Measurements from ENCODE around the gene SNAI3.

SNAI3 gene

GRCh38 chr16:88721236-88721635, 34.9 kb upstream of the SNAI3 start:
- no peak for DNase-seq

DNA sequence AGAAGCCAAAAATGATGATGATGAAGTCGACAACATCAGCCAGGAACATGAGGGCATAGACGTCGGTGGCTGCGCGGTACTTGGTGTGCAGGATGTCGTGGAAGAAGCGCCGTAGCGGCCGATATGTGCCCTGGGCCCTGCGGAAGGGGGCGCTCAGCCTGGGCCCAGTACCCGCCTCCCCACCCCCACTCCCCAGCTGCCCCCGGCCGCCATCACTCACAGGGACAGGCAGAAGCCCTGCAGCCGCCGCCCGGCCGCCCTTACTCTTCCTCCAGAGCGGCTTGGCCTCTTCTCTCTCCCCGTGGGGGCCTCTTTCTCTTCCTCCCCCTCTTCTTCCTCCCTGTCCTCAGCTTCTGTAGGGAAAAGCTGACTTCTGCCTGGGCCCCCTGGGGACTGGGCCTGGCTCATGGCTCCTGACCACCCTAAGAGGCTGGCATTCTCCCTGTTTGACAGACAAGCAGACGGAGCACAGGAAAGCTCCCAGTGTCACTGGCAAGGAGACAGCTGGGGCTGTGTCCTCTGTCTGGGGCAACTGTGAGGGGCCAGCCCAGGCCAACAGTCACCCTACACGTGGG, 34.2 kb upstream of the SNAI3 start:
- no peak for DNase-seq

DNA sequence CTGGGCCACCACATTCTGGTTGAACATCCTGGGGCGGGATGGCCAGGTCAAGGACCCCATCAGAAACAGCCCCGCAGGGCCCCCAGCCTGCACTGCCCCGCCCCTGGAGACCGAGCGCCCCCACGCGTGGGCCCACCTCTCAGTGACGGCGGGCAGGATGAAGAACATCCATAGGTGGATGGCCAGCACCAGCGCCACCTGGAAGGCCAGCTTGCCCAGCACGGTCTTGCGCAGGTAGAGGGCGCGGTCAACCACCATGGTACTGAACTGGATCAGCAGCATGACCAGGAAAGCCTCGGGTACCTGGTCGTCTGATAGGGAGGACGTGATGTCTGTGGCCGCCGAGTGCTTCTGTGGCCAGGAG, 33.6 kb upstream of the SNAI3 start:
- no peak for DNase-seq

GRCh38 chr16:88719267-88719932, 33.1 kb upstream of the SNAI3 start:
- DNase-seq = no peak

- DNase-seq = no peak
Observed at GRCh38 chr16:88718178-88718577, 31.9 kb upstream of the SNAI3 start.

DNA sequence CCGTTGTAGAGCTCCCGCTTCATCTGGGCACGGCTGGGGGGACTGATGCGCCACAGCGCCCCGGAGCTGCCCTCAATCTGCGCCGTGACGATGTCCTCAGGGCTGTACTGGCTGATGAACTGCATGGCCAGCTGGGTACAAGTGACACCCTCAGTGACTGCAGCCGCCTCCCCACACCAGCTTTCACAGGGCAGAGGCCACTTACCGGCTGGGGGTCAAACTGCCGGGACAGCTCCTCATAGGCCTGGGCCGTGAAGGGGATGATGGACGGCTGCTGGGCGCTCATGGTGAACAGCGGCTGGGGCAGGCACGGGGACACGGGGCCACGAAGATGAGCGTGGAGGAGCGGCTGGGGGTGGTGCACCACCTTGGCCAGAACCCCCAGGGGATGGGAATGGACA, 30.3 kb upstream of the SNAI3 start:
- no peak for DNase-seq

DNA sequence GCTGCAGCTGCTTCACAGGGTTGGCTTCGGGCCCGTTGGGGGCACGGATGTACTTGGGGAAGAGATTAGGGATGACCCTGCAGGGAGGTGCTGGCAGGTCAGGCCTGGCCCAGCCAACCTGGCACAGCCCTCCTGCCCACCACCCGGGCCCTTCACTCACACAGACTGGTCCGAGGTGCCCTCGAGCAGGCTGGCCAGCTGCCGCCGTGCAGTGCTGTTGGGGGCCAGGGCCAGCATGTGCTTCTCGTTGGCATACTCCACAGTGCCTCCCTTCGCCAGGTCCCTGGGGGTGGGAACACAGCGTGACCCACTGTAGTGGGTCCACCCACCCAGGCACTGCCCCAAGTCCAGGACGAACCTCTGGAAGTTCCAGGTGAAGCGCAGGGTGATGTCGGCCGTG, 29.9 kb upstream of the SNAI3 start:
- no peak for DNase-seq

GRCh38 chr16:88715312-88716190, 29.2 kb upstream of the SNAI3 start:
- no peak for DNase-seq

DNA sequence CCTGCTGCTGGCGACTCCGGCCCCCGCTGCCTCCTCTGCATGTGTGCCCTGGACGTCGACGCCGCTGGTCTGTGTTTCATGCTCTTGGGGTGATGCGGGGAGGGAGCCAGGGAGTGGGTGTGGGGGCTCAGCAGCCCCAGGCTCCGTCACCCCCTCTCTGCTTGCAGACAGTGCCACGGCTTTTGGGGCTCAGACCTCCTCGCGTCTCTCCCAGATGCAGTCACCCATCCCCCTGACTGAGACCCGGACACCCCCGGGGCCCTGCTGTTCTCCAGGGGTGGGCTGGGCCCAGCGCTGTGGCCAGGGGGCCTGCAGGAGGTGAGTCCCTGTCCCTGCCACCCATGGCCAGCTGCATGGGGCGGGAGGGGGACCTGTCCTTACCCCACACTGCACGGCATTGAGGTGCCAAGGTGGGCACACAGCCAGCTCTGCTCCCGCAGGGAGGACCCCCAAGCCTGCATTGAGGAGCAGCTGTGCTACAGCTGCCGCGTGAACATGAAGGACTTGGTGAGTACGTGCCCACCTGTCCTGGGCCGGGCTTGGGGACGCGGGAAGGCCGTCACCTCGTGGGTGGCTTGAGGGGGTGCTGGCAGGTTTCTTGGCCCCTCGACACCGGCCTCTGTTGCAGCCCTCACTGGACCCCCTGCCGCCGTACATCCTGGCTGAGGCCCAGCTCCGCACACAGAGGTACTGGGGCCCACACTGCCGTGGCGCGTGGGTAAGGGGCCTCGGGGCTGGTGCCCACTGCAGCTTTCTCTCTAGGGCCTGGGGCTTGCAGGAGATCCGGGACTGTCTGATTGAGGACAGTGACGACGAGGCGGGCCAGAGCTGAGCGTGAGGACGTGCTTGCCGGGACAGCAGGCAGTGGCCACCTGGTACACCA, 28.4 kb upstream of the SNAI3 start:
- DNase-seq = no peak

DNA sequence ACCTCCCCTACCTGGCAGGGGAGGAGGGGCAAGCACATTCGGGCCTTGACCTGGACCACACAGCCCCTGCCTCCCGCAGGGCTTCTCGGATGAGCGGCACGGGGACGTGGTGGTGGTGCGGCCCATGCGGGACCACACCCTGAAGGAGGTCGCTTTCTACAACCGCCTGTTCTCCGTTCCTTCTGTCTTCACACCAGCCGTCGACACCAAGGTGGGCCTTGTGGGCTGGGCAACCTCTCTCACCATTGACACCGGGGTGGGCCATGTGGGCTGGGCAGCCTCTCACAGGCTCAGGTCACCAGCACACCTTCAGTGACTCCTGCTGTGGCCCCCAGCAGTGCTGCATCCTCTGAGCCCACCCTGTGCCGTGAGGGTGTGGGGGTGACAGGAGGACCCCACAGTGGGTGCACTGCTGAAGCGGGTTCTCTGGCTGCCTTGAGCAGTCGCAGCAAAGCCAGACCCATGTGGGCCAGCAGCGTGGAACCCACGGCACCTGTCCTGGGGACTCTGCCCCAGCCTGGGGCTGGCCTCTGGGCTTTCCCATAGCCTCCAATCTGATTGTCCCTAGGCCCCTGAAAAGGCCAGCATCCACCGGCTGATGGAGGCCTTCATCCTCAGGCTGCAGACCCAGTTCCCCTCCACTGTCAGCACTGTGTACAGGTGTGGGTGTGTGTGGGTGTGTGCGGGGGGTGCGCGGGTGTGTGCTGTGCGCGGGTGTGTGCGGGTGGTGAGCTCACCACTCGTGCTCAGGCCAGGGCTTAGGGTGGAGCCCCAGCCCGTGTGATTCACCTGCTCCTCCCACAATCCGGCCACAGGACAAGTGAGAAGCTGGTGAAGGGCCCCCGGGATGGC, 27.5 kb upstream of the SNAI3 start:
- no peak for DNase-seq

GRCh38 chr16:88713054-88713453, 26.7 kb upstream of the SNAI3 start:
- no peak for DNase-seq

- no peak for DNase-seq
Observed at GRCh38 chr16:88712362-88712979, 26.2 kb upstream of the SNAI3 start.

GRCh38 chr16:88711750-88712340, 25.5 kb upstream of the SNAI3 start:
- no peak for DNase-seq

- DNase-seq = no peak
Observed at GRCh38 chr16:88710556-88710955, 24.2 kb upstream of the SNAI3 start.

DNA sequence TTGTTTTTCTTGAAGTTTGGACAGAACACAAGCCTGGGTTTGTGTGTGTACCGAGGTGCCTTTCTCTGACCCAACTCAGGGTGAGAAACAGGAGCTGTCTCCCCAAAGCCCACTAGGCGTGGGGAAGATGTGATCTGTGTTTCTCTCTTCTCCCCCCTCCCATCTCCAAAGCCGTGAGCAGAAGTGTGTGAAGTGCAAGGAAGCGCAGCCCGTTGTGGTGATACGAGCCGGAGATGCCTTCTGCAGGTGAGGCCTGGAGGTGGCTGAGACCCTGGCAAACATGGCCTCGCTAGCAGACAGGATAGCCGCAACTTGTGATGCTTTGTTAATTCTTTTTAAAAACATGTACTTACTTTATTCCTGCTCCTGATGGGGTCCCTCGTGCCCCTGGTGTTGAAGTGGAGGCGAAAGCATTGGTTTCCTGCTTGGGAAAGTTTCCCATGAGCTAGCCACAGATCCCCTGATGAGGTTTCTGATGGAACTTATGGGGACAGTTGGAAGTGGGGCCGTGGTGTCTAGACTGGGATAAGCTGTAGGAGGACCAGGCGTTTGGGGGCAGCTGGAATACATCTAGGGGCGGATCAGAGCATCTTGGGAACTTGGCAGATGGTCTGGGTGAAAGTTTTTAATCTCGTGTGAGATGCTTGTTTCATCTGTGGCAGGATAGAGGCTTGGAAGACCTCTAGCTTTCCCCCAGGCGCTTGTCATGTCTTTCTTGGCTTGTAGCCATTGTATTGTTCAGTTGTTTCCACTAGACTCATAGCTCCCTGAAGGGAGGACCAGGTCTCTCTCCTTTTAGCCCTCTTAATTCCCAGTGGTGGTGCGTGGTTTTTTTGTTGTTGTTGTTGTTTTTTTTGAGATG, 20.9 kb upstream of the SNAI3 start:
- no peak for DNase-seq

DNA sequence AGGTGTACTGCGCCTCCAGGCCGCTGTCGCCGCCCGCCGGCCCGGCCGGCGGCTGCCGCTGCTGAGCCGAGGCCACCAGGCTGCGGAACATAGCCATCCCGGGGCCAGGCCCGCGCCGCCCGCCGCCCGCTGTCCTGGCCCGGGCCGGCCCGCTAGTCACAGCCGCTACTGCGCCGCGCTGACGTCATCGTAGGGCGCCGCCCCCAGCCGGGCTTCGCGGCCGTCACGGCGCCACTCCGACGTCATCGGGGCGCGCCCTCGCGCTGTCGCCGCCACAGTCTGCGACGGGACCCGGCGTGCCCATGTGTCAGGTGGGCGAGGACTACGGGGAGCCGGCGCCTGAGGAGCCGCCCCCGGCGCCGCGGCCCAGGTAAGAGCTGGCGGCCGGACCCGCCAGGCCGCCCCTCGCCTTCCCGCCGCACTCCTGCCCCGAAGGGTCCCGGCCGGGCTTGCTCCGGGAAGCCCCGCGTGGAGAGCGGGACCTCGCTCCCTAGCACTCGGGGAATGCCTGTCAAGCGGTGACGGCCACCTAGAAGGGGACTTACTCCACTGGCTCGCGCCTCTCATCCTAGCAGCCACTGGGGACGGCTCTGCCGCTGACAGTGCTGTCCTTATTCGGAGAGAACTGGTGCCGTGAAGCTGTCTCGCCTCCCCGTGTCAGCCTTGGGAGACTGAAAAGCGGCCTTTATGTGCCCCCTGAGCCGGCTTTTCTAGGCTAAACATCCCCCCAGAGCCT, 20.1 kb upstream of the SNAI3 start, which contains the start of the genes CTU2 and RNF166:
CTU2 (plus strand) TSS at position 275 of the 736 bp plus-strand sequence; CDS start at position 303, 28 bp downstream.
RNF166 (minus strand) TSS at position 180 of the 736 bp plus-strand sequence; CDS start at position 97, 83 bp downstream.
- DNase-seq = peak; percentile 83

- no peak for DNase-seq
Observed at GRCh38 chr16:88705801-88706228, 19.5 kb upstream of the SNAI3 start.

DNA sequence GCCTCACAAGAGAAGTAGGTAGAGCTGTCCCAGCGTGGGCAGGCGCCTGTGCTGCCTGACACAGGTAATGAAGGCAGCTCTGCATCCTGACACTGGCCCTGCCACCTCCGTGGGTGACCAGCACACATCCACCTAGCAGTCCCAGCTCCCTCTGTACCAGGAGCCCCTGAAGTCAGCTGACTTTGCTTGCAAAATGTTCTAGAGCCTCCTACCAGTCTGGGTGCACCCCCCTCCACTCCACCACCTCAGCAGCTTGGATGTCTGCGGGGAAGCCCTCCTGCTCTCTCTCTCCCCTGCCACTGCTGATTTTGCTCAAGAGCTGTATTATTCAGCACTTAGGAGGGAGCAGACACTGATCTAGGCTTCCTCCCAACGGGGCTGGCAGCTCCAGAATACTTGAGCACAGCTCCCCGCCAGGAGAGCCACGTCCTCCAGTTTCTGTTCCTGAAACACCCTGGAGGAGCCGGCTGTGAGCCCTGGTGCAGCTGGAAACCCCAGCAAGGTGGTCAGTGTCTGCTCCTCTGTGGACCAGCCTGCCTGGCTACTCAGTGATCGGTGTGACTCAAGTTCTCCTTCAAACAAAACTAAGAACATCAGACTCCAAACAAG, 18.9 kb upstream of the SNAI3 start:
- DNase-seq = no peak
